OCI-LY7 (cell line): ENCODE results near the gene UGP2.

ENCODE experiments used
- EZH2phosphoT487 ChIP-seq: fragments of 200-600 bp; sonication (generic); IDR thresholded peaks from 2 replicates; pipeline ENCODE4 v1.6.1; 2018; ENCODE audit warnings: low read depth, borderline replicate concordance, mild to moderate bottlenecking, mixed run types, antibody characterized with exemption, low read length, moderate library complexity, mixed read lengths
- TF ChIP-seq, protein P1 (sequence below): fragments of 200-600 bp; sonication (generic); conservative IDR thresholded peaks from 2 replicates; pipeline ENCODE4 v1.5.1; 2014; ENCODE audit warnings: mild to moderate bottlenecking, antibody characterized with exemption, low read length, moderate library complexity, mixed read lengths

DNA sequence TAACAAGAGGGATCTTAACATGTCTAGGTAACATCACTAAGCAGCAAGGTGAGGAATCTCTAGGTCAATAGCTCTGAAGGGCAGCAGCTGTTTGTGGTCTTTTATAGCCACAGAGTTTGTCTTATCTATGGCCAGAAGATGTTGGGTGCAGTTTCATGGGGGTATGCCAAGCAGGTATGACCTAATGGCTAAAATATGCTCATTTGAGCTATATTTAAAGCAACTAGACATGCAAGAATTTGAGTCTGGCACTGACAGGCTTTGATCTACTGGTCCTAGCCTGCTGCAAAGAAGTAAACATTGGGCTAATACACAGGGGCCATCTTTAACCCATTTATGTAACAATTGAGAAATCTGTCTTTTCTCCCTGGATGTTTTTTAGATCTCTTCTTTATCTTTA, 13.9 kb upstream of the UGP2 start:
- TF ChIP-seq, protein P1, sequence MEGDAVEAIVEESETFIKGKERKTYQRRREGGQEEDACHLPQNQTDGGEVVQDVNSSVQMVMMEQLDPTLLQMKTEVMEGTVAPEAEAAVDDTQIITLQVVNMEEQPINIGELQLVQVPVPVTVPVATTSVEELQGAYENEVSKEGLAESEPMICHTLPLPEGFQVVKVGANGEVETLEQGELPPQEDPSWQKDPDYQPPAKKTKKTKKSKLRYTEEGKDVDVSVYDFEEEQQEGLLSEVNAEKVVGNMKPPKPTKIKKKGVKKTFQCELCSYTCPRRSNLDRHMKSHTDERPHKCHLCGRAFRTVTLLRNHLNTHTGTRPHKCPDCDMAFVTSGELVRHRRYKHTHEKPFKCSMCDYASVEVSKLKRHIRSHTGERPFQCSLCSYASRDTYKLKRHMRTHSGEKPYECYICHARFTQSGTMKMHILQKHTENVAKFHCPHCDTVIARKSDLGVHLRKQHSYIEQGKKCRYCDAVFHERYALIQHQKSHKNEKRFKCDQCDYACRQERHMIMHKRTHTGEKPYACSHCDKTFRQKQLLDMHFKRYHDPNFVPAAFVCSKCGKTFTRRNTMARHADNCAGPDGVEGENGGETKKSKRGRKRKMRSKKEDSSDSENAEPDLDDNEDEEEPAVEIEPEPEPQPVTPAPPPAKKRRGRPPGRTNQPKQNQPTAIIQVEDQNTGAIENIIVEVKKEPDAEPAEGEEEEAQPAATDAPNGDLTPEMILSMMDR, result no peak
- no peak for TF ChIP-seq EZH2phosphoT487
